HUES6 (cell line): ENCODE results near the gene ECE2.
A peak's percentile ranks its signal among the peaks of the same experiment; 100 is the strongest.

ENCODE experiments used
- H3K27ac ChIP-seq: 2 replicates; pipeline ENCODE4 v1.7.0; 2013; ENCODE audit warnings: low read depth, mild to moderate bottlenecking, low read length, inconsistent platforms
- H3K27me3 ChIP-seq: 2 replicates; pipeline ENCODE4 v1.6.1; 2013; ENCODE audit warnings: low read length; ENCODE audit not compliant: control insufficient read depth, insufficient read depth
- H3K36me3 ChIP-seq: 2 replicates; pipeline ENCODE4 v1.6.1; 2013; ENCODE audit warnings: low read length; ENCODE audit not compliant: control insufficient read depth, insufficient read depth
- H3K4me1 ChIP-seq: 2 replicates; pipeline ENCODE4 v1.6.1; 2013; ENCODE audit warnings: low read length; ENCODE audit not compliant: control insufficient read depth, insufficient read depth
- H3K4me3 ChIP-seq: 2 replicates; pipeline ENCODE4 v1.5.1; 2013; ENCODE audit warnings: low read depth, low read length
- H3K9ac ChIP-seq: one replicate; pipeline ENCODE4 v1.6.1; 2013; ENCODE audit warnings: mild to moderate bottlenecking, low read length
- H3K9me3 ChIP-seq: 2 replicates; pipeline ENCODE4 v1.6.1; 2013; ENCODE audit warnings: low read depth, low read length; ENCODE audit not compliant: control insufficient read depth, insufficient read depth

The ECE2 gene

GRCh38 chr3:184241447-184242296 is 34.1 kb upstream of the ECE2 start:
- Histone ChIP-seq H3K9me3 (no peaks in the 10 kb centered on the region), H3K4me1 (no peaks in the 10 kb centered on the region), H3K27me3 (no peaks in the 10 kb centered on the region; the same call in 1 of the 2 replicates), H3K27ac (no peak overlapping the region), H3K36me3 (peaks cover 40% of the 10 kb centered on the region), H3K9ac (no peak overlapping the region), H3K4me3 (peak overlapping the region; percentile 50; the same call in 1 of the 2 replicates)

GRCh38 chr3:184242297-184242685 is 33.5 kb upstream of the ECE2 start:
- Histone ChIP-seq H3K27ac (no peak overlapping the region), H3K9me3 (no peaks in the 10 kb centered on the region), H3K27me3 (no peaks in the 10 kb centered on the region; the same call in 1 of the 2 replicates), H3K4me3 (no peak overlapping the region), H3K4me1 (no peaks in the 10 kb centered on the region), H3K9ac (no peak overlapping the region), H3K36me3 (peaks cover 40% of the 10 kb centered on the region)

- Histone ChIP-seq H3K9ac (peak within 1 kb of the TSS; percentile 82), H3K4me1 (no peaks in the 10 kb centered on the region), H3K36me3 (peaks cover 23% of the 10 kb centered on the region), H3K9me3 (no peaks in the 10 kb centered on the region), H3K27ac (peak within 1 kb of the TSS; percentile 87), H3K27me3 (no peaks in the 10 kb centered on the region), H3K4me3 (peak within 1 kb of the TSS; percentile 91)
Observed at GRCh38 chr3:184248454-184249411, 27.1 kb upstream of the ECE2 start, which contains the start of gene ALG3. ALG3 (minus strand) TSS chr3:184248962; CDS start chr3:184248940, 22 bp downstream.

- no peaks in the 10 kb centered on the region for H3K9me3 ChIP-seq
- H3K27me3 ChIP-seq, result no peaks in the 10 kb centered on the region
- H3K4me1 ChIP-seq, result no peaks in the 10 kb centered on the region
- peak within 1 kb of the TSS; percentile 87 for H3K27ac ChIP-seq
- H3K4me3 ChIP-seq, result peak within 1 kb of the TSS; percentile 91
- peaks cover 15% of the 10 kb centered on the region for H3K36me3 ChIP-seq
- peak within 1 kb of the TSS; percentile 82 for H3K9ac ChIP-seq
Observed at GRCh38 chr3:184249412-184250166, 26.2 kb upstream of the ECE2 start, which contains the start of gene EEF1AKMT4. EEF1AKMT4 (plus strand) TSS chr3:184249672; CDS start chr3:184249695, 23 bp downstream.

- peak overlapping the region; percentile 81 for H3K9ac ChIP-seq
- H3K27ac ChIP-seq, result peak overlapping the region; percentile 22; the same call in 1 of the 2 replicates
- no peaks in the 10 kb centered on the region for H3K27me3 ChIP-seq
- H3K4me3 ChIP-seq, result peak overlapping the region; percentile 91
- peaks cover 8% of the 10 kb centered on the region for H3K36me3 ChIP-seq
- H3K9me3 ChIP-seq, result no peaks in the 10 kb centered on the region
- H3K4me1 ChIP-seq, result no peaks in the 10 kb centered on the region
Observed at GRCh38 chr3:184250167-184250828, 25.5 kb upstream of the ECE2 start.

GRCh38 chr3:184255291-184256039 is 20.4 kb upstream of the ECE2 start:
- no peak overlapping the region for H3K4me3 ChIP-seq
- H3K27ac ChIP-seq, result no peak overlapping the region
- no peak overlapping the region for H3K9ac ChIP-seq
- H3K4me1 ChIP-seq, result no peaks in the 10 kb centered on the region; the same call in 1 of the 2 replicates
- no peaks in the 10 kb centered on the region for H3K9me3 ChIP-seq
- peaks cover 32% of the 10 kb centered on the region for H3K27me3 ChIP-seq
- peaks cover 3% of the 10 kb centered on the region; the same call in 1 of the 2 replicates for H3K36me3 ChIP-seq

- Histone ChIP-seq H3K9ac (no peak overlapping the region), H3K4me3 (no peak overlapping the region), H3K36me3 (peaks cover 3% of the 10 kb centered on the region; the same call in 1 of the 2 replicates), H3K27ac (no peak overlapping the region), H3K27me3 (peaks cover 48% of the 10 kb centered on the region), H3K9me3 (no peaks in the 10 kb centered on the region), H3K4me1 (peaks cover 5% of the 10 kb centered on the region)
Observed at GRCh38 chr3:184257083-184257915, 18.5 kb upstream of the ECE2 start.

GRCh38 chr3:184258926-184259325 is 16.9 kb upstream of the ECE2 start:
- Histone ChIP-seq H3K36me3 (peaks cover 3% of the 10 kb centered on the region; the same call in 1 of the 2 replicates), H3K9ac (no peak overlapping the region), H3K27me3 (peaks cover 61% of the 10 kb centered on the region), H3K4me3 (no peak overlapping the region), H3K9me3 (no peaks in the 10 kb centered on the region), H3K27ac (no peak overlapping the region), H3K4me1 (peaks cover 10% of the 10 kb centered on the region)

GRCh38 chr3:184259396-184259877 is 16.4 kb upstream of the ECE2 start:
- Histone ChIP-seq H3K27ac (no peak overlapping the region), H3K4me1 (peaks cover 10% of the 10 kb centered on the region), H3K4me3 (0 out of 2 replicates have a peak overlapping the region, but pooled peaks have one; percentile 28), H3K36me3 (peaks cover 3% of the 10 kb centered on the region; the same call in 1 of the 2 replicates), H3K9me3 (no peaks in the 10 kb centered on the region), H3K27me3 (peaks cover 63% of the 10 kb centered on the region), H3K9ac (no peak overlapping the region)
